Measurements from ENCODE around the gene EDC3. TPM values are rescaled to one million over a fixed set of nuclear protein-coding genes. Genes with fewer than 3 reads are reported as not detected.

The EDC3 gene
- polyA plus RNA-seq, 1 of the 3 experiments (the other 2 are of a cell fraction), result 34.9 TPM

GRCh38 chr15:74626336-74626735, 69.5 kb downstream of the EDC3 start:
- Histone ChIP-seq H3F3A (replicated peaks; ENCODE audit: insufficient read depth) (peaks cover 3% of the 10 kb centered on the region), H3K9me3 (no peaks in the 10 kb centered on the region), H3K27me3 (ENCODE audit: insufficient read depth) (no peaks in the 10 kb centered on the region), H3K4me2 (no peak overlapping the region), H3K4me1 (ENCODE audit: control insufficient read depth in 1 of 2, insufficient read depth in 2 of 2, low read depth in 1 of 2, low read length in 1 of 2) (peaks cover 0 to 1% of the 10 kb centered on the region in 2 experiments; a peak in 1 of 4 replicates), H3K36me3 (replicated peaks in 1 of 2; ENCODE audit: control insufficient read depth in 1 of 2, insufficient read depth in 2 of 2, low read length in 1 of 2) (peaks cover 43 to 96% of the 10 kb centered on the region in 2 experiments), H3K79me2 (ENCODE audit: insufficient read depth) (peaks cover 23% of the 10 kb centered on the region; the same call in 1 of the 2 replicates), H4K20me1 (ENCODE audit: insufficient read depth) (peaks cover 52% of the 10 kb centered on the region), H3K27ac (ENCODE audit: low read depth in 2 of 2, low read length in 1 of 2) (no peak overlapping the region), H2AFZ (ENCODE audit: low read depth) (no peak overlapping the region), H3K9ac (no peak overlapping the region), H3K9me2 (no peaks in the 10 kb centered on the region), H3K4me3 (ENCODE audit: low read depth in 2 of 2, low read length in 1 of 2) (no peak overlapping the region)
- TF ChIP-seq NFIC (IDR thresholded peaks at IDR 0.05; ENCODE audit: borderline replicate concordance), result no peak
- TF ChIP-seq IRF3 (IDR thresholded peaks at IDR 0.05; ENCODE audit: low read depth, low read length), result no peak
- TF ChIP-seq CTCF (IDR thresholded peaks at IDR 0.05), result no peak
- no peak for TF ChIP-seq YY1 (IDR thresholded peaks at IDR 0.05; ENCODE audit: low read depth)
- TF ChIP-seq RXRA (IDR thresholded peaks at IDR 0.05; ENCODE audit: borderline replicate concordance, low read depth), result no peak
- no peak for DNase-seq
- WGBS (ENCODE audit: low lambda C conversion rate), result 92% methylated on average over 7 of the region's 7 CpGs
- ChIA-PET CTCF (interaction anchor here (1.0 to 39.4 kb wide), 7 partner anchors 8 to 362 kb away, joined by 3 to 1109 read pairs (median 3); partner anchors contain the start of gene CSK), POLR2A (interaction anchor here (1.2 kb wide), 1 partner anchor 10 kb away, joined by 4 read pairs; no protein-coding TSS in a partner anchor)

GRCh38 chr15:74625693-74626092, 70.1 kb downstream of the EDC3 start:
- Histone ChIP-seq H3K4me1 (ENCODE audit: control insufficient read depth in 1 of 2, insufficient read depth in 2 of 2, low read depth in 1 of 2, low read length in 1 of 2) (peaks cover 0 to 5% of the 10 kb centered on the region in 2 experiments; a peak in 1 of 4 replicates), H3K79me2 (ENCODE audit: insufficient read depth) (peaks cover 28% of the 10 kb centered on the region; the same call in 1 of the 2 replicates), H3K9ac (no peak overlapping the region), H2AFZ (ENCODE audit: low read depth) (no peak overlapping the region), H4K20me1 (ENCODE audit: insufficient read depth) (peaks cover 52% of the 10 kb centered on the region), H3K27me3 (ENCODE audit: insufficient read depth) (no peaks in the 10 kb centered on the region), H3K9me2 (no peaks in the 10 kb centered on the region), H3K36me3 (replicated peaks in 1 of 2; ENCODE audit: control insufficient read depth in 1 of 2, insufficient read depth in 2 of 2, low read length in 1 of 2) (peaks cover 44 to 96% of the 10 kb centered on the region in 2 experiments), H3K4me3 (ENCODE audit: low read depth in 2 of 2, low read length in 1 of 2) (no peak overlapping the region), H3K9me3 (no peaks in the 10 kb centered on the region), H3F3A (replicated peaks; ENCODE audit: insufficient read depth) (peaks cover 7% of the 10 kb centered on the region), H3K27ac (ENCODE audit: low read depth in 2 of 2, low read length in 1 of 2) (no peak overlapping the region), H3K4me2 (no peak overlapping the region)
- 96% methylated on average over 5 of the region's 6 CpGs for WGBS (ENCODE audit: low lambda C conversion rate)
- POLR2A ChIA-PET, result no interaction called here
- CTCF ChIA-PET, result interaction anchor here (1.0 to 39.4 kb wide), 3 partner anchors 8 to 147 kb away, joined by 3 to 1109 read pairs (median 245); partner anchors contain the start of gene CSK
- DNase-seq, result no peak
- TF ChIP-seq YY1 (IDR thresholded peaks at IDR 0.05; ENCODE audit: low read depth), result no peak
- no peak for TF ChIP-seq PBX3 (IDR thresholded peaks at IDR 0.05)
- TF ChIP-seq EP300 (IDR thresholded peaks at IDR 0.05; ENCODE audit: borderline replicate concordance in 1 of 2, low read depth in 1 of 2, low read length in 1 of 2), result no peak
- TF ChIP-seq TCF12 (IDR thresholded peaks at IDR 0.05), result no peak
- no peak for TF ChIP-seq FOXJ3 (CRISPR knock-in tag; IDR thresholded peaks at IDR 0.05)
- TF ChIP-seq CTCF (IDR thresholded peaks at IDR 0.05), result no peak
- no peak for TF ChIP-seq ZBTB33 (IDR thresholded peaks at IDR 0.05; ENCODE audit: borderline replicate concordance, low read depth)
- no peak for TF ChIP-seq MAX (IDR thresholded peaks at IDR 0.05; ENCODE audit: low read depth)
- TF ChIP-seq TAF1 (IDR thresholded peaks at IDR 0.05; ENCODE audit: borderline replicate concordance, low read depth, low read length), result no peak
- TF ChIP-seq CHD2 (IDR thresholded peaks at IDR 0.05; ENCODE audit: low read length, partially characterized antibody), result no peak
- no peak for TF ChIP-seq RCOR1 (IDR thresholded peaks at IDR 0.05; ENCODE audit: low read length)
- TF ChIP-seq RAD21 (IDR thresholded peaks at IDR 0.05; ENCODE audit: low read length), result no peak
- TF ChIP-seq USF2 (IDR thresholded peaks at IDR 0.05; ENCODE audit: borderline replicate concordance, low read depth, low read length), result no peak
- TF ChIP-seq TEAD4 (IDR thresholded peaks at IDR 0.05; ENCODE audit: borderline replicate concordance, insufficient read depth), result no peak
